Ovary (tissue), 9 donors: Measurements from ENCODE around the gene CTDSP2. TPM values are rescaled to one million over a fixed set of nuclear protein-coding genes. Genes with fewer than 3 reads are reported as not detected.
"Not testable (repeated sequence)": the region's sequence is repeated elsewhere in the genome, so short reads cannot be mapped to it uniquely, and the experiment has no call there.

ENCODE experiments used
- DNase-seq, 5 donors: peaks; one replicate each; pipeline ENCODE4 v3.0.0-alpha.2; 2019 to 2020
- H3K27ac ChIP-seq, 2 donors: fragments of 200-600 bp; one replicate each; pipeline versions ENCODE4 v1.5.1 to v1.8.0; 2019 to 2022
- H3K27me3 ChIP-seq: fragments of 200-600 bp; one replicate; pipeline ENCODE4 v1.8.0; 2022
- H3K36me3 ChIP-seq: fragments of 200-600 bp; sonication (generic); one replicate; pipeline ENCODE4 v1.5.1; 2019
- H3K4me1 ChIP-seq: one replicate; pipeline ENCODE4 v1.8.1; 2013; ENCODE audit warnings: mild to moderate bottlenecking, moderate library complexity; ENCODE audit not compliant: insufficient read depth
- H3K4me3 ChIP-seq: fragments of 200-600 bp; sonication (generic); one replicate; pipeline ENCODE4 v1.5.1; 2017
- H3K9me3 ChIP-seq, 2 donors: fragments of 200-600 bp in 1 of 2; sonication (generic) in 1 of 2; one replicate each; pipeline versions ENCODE4 v1.5.1 to v1.8.1; 2013 to 2019; ENCODE audit warnings: mild to moderate bottlenecking in 1 of 2, moderate library complexity in 1 of 2
- EP300 ChIP-seq: sonication (generic); formaldehyde crosslinking; IDR thresholded peaks from one replicate; pipeline ENCODE4 v1.6.1; 2017; ENCODE audit warnings: antibody characterized with exemption
- POLR2A ChIP-seq: fragments of 450-650 bp; IDR thresholded peaks from one replicate; pipeline ENCODE4 v1.6.1; 2017; ENCODE audit warnings: antibody characterized with exemption, mild to moderate bottlenecking, moderate library complexity
- WGBS, 3 donors: extraction: QIAGEN DNeasy Blood & Tissue Kit in 1 of 3; methylation state at CpG; one replicate each; pipeline versions ENCODE4 v1.1.5 to v1.1.7; 2013 to 2017; 5-methylcytosine and 5-hydroxymethylcytosine counted together
- intact Hi-C, 4 donors: fragments of 100-400 bp; cut with DNase I; formaldehyde crosslinking; loops; one replicate each; pipeline versions ENCODE4 v1.11.0 to v1.15.1; 2022 to 2023
- polyA plus RNA-seq, 2 donors: library from polyadenylated mRNA; stranded (reverse); fragments of 200-250 nt in 1 of 2; fragments of 350-450 nt in 1 of 2; fragmentation: Illumina TruSeq in 1 of 2; extraction: RNeasy Lipid Tissue Mini Kit (QIAGEN cat#74804) in 1 of 2; gene quantifications; one replicate each; pipeline ENCODE4 v1.2.3, GENCODE V29; 2013 to 2014
- total RNA-seq, 7 donors: library from RNA; depleted of rRNA in 2 of 7; stranded (reverse); fragments of >200 nt in 2 of 7; fragmentation: NEBNext Ultra II Directional in 3 of 7; extraction: Animal tissue kit (Norgen Biotek cat#: 25700) in 3 of 7; gene quantifications; one replicate each; pipeline versions ENCODE4 v1.1.0 to v1.2.4, GENCODE V29; 2016 to 2023
- TF ChIP-seq, protein P1 (sequence below), 3 donors: fragments of 450-650 bp in 2 of 3; fragments of 200-600 bp in 1 of 3; IDR thresholded peaks; one replicate each; pipeline versions ENCODE4 v1.5.1 to v1.8.0; 2016 to 2022; ENCODE audit warnings: antibody characterized with exemption in 3 of 3, mild to moderate bottlenecking in 1 of 3
- donor health status: DM: no; HTN: no; CAD: no; lungs with moderate emphysema.
- donor health status: DM: no; HTN: no; CAD: no.
- donor health status: Bipolar disorder and iron deficiency.
- donor health status: DM: yes; HTN: yes; CAD: no.
- donor health status: DM: no; HTN: no; CAD: no.
- donor health status: DM: yes; HTN: yes; CAD: no.

Gene CTDSP2
- total and polyA plus RNA-seq, 9 donors, result 73.1 to 212 (median 166) TPM

DNA sequence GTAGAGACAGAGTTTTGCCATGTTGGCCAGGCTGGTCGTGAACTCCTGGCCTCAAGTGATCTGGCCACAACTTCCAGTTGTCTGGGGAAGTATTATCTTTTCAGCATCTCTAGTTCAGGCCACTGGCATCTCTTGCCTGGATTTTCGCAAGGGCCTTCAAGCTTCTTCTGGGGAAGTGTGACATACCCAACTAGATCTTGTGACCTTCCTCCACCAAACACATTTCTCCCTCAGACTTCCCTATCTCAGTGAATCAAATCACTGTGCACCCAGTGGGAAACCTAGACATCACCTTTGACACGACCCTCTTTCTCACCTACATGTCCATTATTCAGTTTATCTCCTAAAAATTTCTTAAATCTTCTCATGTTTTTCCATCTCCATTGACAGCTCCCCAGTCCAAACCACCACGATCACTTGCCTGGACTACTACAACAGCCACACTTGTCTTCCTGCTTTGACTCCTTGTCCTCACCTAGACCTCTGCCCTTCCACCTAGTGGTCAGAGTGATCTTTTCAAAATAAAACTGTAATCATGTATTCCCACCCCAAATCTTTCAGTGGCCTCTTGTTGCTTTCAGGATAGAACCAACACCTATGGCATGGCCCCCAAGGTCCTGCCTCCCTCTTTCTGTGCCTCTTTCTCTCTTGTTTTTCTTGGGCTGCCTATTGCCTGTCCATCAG is 70.8 kb downstream of the CTDSP2 start:
- Histone ChIP-seq H3K36me3 (no peaks in the 10 kb centered on the region), H3K9me3 (no peaks in the 10 kb centered on the region), H3K27ac (no peak overlapping the region), H3K4me3 (no peak overlapping the region), H3K4me1 (peaks cover 2% of the 10 kb centered on the region), H3K27me3 (no peaks in the 10 kb centered on the region)
- no peak for DNase-seq
- 83 to 85% (median 85%) methylated on average over 4 of the region's 4 CpGs for WGBS, 3 donors
- no peak for TF ChIP-seq EP300
- TF ChIP-seq, protein P1, sequence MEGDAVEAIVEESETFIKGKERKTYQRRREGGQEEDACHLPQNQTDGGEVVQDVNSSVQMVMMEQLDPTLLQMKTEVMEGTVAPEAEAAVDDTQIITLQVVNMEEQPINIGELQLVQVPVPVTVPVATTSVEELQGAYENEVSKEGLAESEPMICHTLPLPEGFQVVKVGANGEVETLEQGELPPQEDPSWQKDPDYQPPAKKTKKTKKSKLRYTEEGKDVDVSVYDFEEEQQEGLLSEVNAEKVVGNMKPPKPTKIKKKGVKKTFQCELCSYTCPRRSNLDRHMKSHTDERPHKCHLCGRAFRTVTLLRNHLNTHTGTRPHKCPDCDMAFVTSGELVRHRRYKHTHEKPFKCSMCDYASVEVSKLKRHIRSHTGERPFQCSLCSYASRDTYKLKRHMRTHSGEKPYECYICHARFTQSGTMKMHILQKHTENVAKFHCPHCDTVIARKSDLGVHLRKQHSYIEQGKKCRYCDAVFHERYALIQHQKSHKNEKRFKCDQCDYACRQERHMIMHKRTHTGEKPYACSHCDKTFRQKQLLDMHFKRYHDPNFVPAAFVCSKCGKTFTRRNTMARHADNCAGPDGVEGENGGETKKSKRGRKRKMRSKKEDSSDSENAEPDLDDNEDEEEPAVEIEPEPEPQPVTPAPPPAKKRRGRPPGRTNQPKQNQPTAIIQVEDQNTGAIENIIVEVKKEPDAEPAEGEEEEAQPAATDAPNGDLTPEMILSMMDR (IDR thresholded peaks at IDR 0.05), result no peak
- intact Hi-C loops, result no loop called here

DNA sequence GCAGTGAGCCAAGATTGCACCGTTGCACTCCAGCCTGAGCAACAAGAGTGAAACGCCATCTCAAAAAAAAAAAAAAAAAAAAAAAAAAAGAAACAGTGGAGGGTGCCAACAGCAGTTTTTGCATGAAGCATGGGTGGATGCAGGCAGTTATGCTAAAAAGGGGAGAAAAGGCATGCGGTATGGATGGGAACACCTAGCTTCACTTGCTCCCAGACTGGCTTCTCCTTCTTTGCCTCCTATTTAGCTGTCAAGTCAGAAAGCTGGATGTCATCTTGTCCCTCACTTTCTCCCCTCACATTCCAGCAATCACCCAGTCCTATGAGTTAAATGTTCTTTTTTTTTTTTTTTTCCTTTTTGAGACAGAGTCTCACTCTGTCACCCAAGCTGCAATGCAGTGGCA is 71.5 kb downstream of the CTDSP2 start:
- DNase-seq, result no peak
- Histone ChIP-seq H3K27me3 (no peaks in the 10 kb centered on the region), H3K27ac (no peak overlapping the region), H3K4me1 (peaks cover 2% of the 10 kb centered on the region), H3K9me3 (no peaks in the 10 kb centered on the region), H3K4me3 (no peak overlapping the region), H3K36me3 (no peaks in the 10 kb centered on the region)
- intact Hi-C loops, result no loop called here
- WGBS, 3 donors, result 70 to 87% (median 73%) methylated on average over 3 of the region's 3 CpGs
- TF ChIP-seq, protein P1 (IDR thresholded peaks at IDR 0.05), result no peak
- TF ChIP-seq EP300, result no peak
- no peak for TF ChIP-seq POLR2A

DNA sequence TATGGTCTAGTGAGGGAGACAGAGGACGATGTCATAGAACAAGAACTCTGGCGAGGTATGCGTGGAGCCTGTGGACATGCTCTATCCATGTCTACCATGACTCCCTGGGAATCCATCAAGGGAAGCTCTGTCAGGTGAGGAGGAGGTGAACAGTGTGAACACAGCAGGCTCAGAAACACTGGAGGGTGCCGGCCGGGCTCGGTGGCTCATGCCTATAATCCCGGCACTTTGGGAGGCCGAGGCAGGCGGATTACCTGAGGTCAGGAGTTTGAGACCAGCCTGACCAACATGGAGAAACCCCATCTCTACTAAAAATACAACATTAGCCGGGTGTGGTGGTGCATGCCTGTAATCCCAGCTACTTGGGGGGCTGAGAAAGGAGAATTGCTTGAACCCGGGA is 71.9 kb downstream of the CTDSP2 start:
- intact Hi-C loops, result not testable (repeated sequence)

DNA sequence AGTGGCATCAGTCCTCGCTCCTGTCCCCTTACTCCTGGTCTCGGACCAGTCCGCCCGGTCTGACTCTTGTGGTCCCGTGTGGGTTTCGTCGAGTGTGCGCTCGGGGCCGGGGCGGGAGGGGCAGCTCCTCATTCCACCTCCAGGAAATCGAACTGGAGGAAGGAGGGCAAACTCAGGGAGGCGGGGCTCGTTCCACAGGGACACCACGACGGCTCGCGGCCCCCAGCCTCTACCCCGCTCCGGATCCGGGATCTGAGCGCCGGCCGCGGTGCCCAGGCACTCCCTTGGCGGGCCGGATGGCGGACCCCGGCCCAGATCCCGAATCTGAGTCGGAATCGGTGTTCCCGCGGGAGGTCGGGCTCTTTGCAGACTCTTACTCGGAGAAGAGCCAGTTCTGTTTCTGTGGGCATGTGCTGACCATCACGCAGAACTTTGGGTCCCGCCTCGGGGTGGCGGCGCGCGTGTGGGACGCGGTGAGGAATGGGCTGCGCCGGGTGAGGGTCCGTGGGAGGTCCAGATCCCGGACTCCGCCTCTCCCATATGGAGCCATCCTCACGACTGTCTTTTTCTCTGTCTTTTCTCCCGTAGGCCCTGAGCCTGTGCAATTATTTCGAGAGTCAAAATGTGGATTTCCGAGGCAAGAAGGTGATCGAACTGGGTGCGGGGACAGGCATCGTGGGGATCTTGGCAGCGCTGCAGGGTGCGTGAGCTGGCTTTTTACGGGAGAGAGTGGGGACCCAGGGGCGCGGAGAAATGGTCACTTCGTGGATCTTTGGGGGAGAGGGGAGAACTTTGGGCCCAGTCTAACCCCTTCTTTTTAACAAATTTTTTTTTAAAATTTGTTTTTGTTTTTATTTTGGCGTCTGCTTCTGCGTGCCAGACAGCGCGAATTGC is 73.9 kb downstream of the CTDSP2 start, which contains the start of gene EEF1AKMT3:
Gene EEF1AKMT3 (plus strand): TSS at position 186 of the 894 bp plus-strand sequence. CDS start 111 bp downstream, at position 297.
- Histone ChIP-seq H3K4me1 (peaks cover 2% of the 10 kb centered on the region), H3K36me3 (no peaks in the 10 kb centered on the region), H3K27ac (peak within 1 kb of the TSS; percentile 67 to 85), H3K4me3 (peak within 1 kb of the TSS; percentile 86), H3K9me3 (no peaks in the 10 kb centered on the region), H3K27me3 (no peaks in the 10 kb centered on the region)
- DNase-seq, result peak; percentile 64 to 77 (median 74)
- TF ChIP-seq, protein P1 (IDR thresholded peaks at IDR 0.05), result no peak
- TF ChIP-seq POLR2A (no peak), EP300 (no peak)
- intact Hi-C loops, result no loop called here
- WGBS, 3 donors, result 0 to 1% (median 1%) methylated on average over 51 to 67 of the region's 67 CpGs

More for the DNA sequence above, 71.9 kb downstream of the CTDSP2 start:
- H3K4me3 ChIP-seq, DNase-seq, H3K36me3 ChIP-seq, H3K27me3 ChIP-seq, H3K9me3 ChIP-seq, H3K4me1 ChIP-seq, H3K27ac ChIP-seq: not testable (repeated sequence)
- WGBS, 3 donors, result 91 to 92% (median 91%) methylated on average over 11 of the region's 11 CpGs
